Mesenchymal stem cell (in vitro differentiated cells and primary cell): Measurements from ENCODE around the gene MEG3.
A peak's percentile ranks its signal among the peaks of the same experiment; 100 is the strongest.

ENCODE experiments used
- DNase-seq: peaks from one replicate; pipeline ENCODE4 v3.0.0-alpha.2; 2013
- H2AFZ ChIP-seq: one replicate; pipeline ENCODE4 v1.6.1; 2013; ENCODE audit warnings: low read depth, mild to moderate bottlenecking, control low read depth, inconsistent platforms, low read length, moderate library complexity
- H2AK5ac ChIP-seq: 2 replicates; pipeline ENCODE4 v1.6.1; 2013; ENCODE audit warnings: low read length, moderate library complexity, mild to moderate bottlenecking, inconsistent platforms; ENCODE audit not compliant: severe bottlenecking
- H2BK120ac ChIP-seq: one replicate; pipeline ENCODE4 v1.6.1; 2013; ENCODE audit warnings: low read depth, mild to moderate bottlenecking, inconsistent platforms, low read length, moderate library complexity
- H2BK12ac ChIP-seq, 2 experiments: one replicate each; pipeline ENCODE4 v1.6.1; 2013; ENCODE audit warnings: inconsistent platforms in 2 of 2, low read length in 2 of 2, mild to moderate bottlenecking in 2 of 2, moderate library complexity in 2 of 2, control low read depth in 1 of 2
- H2BK15ac ChIP-seq: one replicate; pipeline ENCODE4 v1.6.1; 2013; ENCODE audit warnings: mild to moderate bottlenecking, low read depth, inconsistent platforms; ENCODE audit not compliant: poor library complexity, severe bottlenecking
- H2BK5ac ChIP-seq: 2 replicates; pipeline ENCODE4 v1.6.1; 2013; ENCODE audit warnings: low read depth, mild to moderate bottlenecking, low read length, control low read depth, inconsistent platforms; ENCODE audit not compliant: poor library complexity, severe bottlenecking
- H3K14ac ChIP-seq, 2 experiments: one replicate each; pipeline ENCODE4 v1.6.1; 2013; ENCODE audit warnings: inconsistent platforms in 2 of 2, low read length in 2 of 2, control low read depth in 1 of 2, mild to moderate bottlenecking in 1 of 2, moderate library complexity in 1 of 2
- H3K18ac ChIP-seq, 2 experiments: one replicate each; pipeline ENCODE4 v1.6.1; 2013; ENCODE audit warnings: inconsistent platforms in 2 of 2, low read length in 2 of 2, control low read depth in 1 of 2, low read depth in 1 of 2, mild to moderate bottlenecking in 1 of 2
- H3K23ac ChIP-seq, 2 experiments: one replicate each; pipeline ENCODE4 v1.6.1; 2013; ENCODE audit warnings: inconsistent platforms in 2 of 2, low read length in 2 of 2, mild to moderate bottlenecking in 2 of 2, moderate library complexity in 2 of 2, control low read depth in 1 of 2
- H3K27ac ChIP-seq: 2 replicates; pipeline ENCODE4 v1.5.1; 2013; ENCODE audit warnings: mild to moderate bottlenecking, moderate library complexity, low read length, control low read depth, inconsistent platforms; ENCODE audit not compliant: poor library complexity, severe bottlenecking
- H3K27me3 ChIP-seq, 2 experiments: 2 replicates each; pipeline versions ENCODE4 v1.6.1 to v1.7.0; 2013; ENCODE audit warnings: low read length in 2 of 2, mild to moderate bottlenecking in 2 of 2, moderate library complexity in 2 of 2, control low read depth in 1 of 2, inconsistent platforms in 1 of 2; ENCODE audit not compliant: control insufficient read depth in 1 of 2, insufficient read depth in 1 of 2
- H3K36me3 ChIP-seq, 2 experiments: 2 replicates each; pipeline versions ENCODE4 v1.6.1 to v1.7.0; 2013; ENCODE audit warnings: low read length in 2 of 2, control low read depth in 1 of 2, inconsistent platforms in 1 of 2, low read depth in 1 of 2, mild to moderate bottlenecking in 1 of 2; ENCODE audit not compliant: insufficient read depth in 2 of 2, control insufficient read depth in 1 of 2
- H3K4ac ChIP-seq, 2 experiments: one replicate each; pipeline ENCODE4 v1.6.1; 2013; ENCODE audit warnings: inconsistent platforms in 2 of 2, low read length in 2 of 2, mild to moderate bottlenecking in 2 of 2, moderate library complexity in 2 of 2, control low read depth in 1 of 2, low read depth in 1 of 2
- H3K4me1 ChIP-seq: 2 replicates; pipeline ENCODE4 v1.6.1; 2013; ENCODE audit warnings: low read depth, low read length, control low read depth; ENCODE audit not compliant: control insufficient read depth, insufficient read depth
- H3K4me2 ChIP-seq: 2 replicates; pipeline ENCODE4 v1.6.1; 2013; ENCODE audit warnings: low read length, mild to moderate bottlenecking, inconsistent platforms; ENCODE audit not compliant: poor library complexity, severe bottlenecking
- H3K4me3 ChIP-seq, 2 experiments: 2 replicates each; pipeline versions ENCODE4 v1.5.1 to v1.7.0; 2013; ENCODE audit warnings: low read length in 2 of 2, mild to moderate bottlenecking in 2 of 2, control low read depth in 1 of 2, low read depth in 1 of 2; ENCODE audit not compliant: insufficient read depth in 1 of 2
- H3K79me1 ChIP-seq: replicated peaks from 2 replicates; pipeline ENCODE4 v1.6.1; 2013; ENCODE audit warnings: mild to moderate bottlenecking, control low read depth, low read length, inconsistent platforms; ENCODE audit not compliant: poor library complexity, severe bottlenecking
- H3K9ac ChIP-seq: 2 replicates; pipeline ENCODE4 v1.7.0; 2013; ENCODE audit warnings: mild to moderate bottlenecking, low read length, moderate library complexity
- H3K9me3 ChIP-seq: 2 replicates; pipeline ENCODE4 v1.7.0; 2013; ENCODE audit warnings: mild to moderate bottlenecking, low read length; ENCODE audit not compliant: control insufficient read depth
- H4K8ac ChIP-seq: one replicate; pipeline ENCODE4 v1.6.1; 2013; ENCODE audit warnings: inconsistent platforms, mild to moderate bottlenecking, low read length, moderate library complexity
- H4K91ac ChIP-seq: one replicate; pipeline ENCODE4 v1.6.1; 2013; ENCODE audit warnings: mild to moderate bottlenecking, low read length, inconsistent platforms
- WGBS: methylation state at CpG from one replicate; pipeline ENCODE4 v1.1.7; 2013; ENCODE audit warnings: mixed read lengths; 5-methylcytosine and 5-hydroxymethylcytosine counted together

Gene MEG3

GRCh38 chr14:100892496-100893227, 66.7 kb downstream of the MEG3 start:
- DNase-seq = no peak
- H2AK5ac ChIP-seq = no peak overlapping the region
- no peak overlapping the region for H3K23ac ChIP-seq
- H3K79me1 ChIP-seq = no peaks in the 10 kb centered on the region
- H4K8ac ChIP-seq = no peak overlapping the region
- no peak overlapping the region for H3K4me3 ChIP-seq
- H3K4me1 ChIP-seq = no peaks in the 10 kb centered on the region
- H2BK120ac ChIP-seq = no peak overlapping the region
- WGBS = 81% methylated on average over 12 of the region's 17 CpGs
- H3K4ac ChIP-seq = no peak overlapping the region
- no peak overlapping the region for H3K18ac ChIP-seq
- no peak overlapping the region for H3K14ac ChIP-seq
- no peaks in the 10 kb centered on the region for H3K9me3 ChIP-seq
- H3K27ac ChIP-seq = no peak overlapping the region
- H2AFZ ChIP-seq = no peak overlapping the region
- no peak overlapping the region for H3K9ac ChIP-seq
- H3K36me3 ChIP-seq = peaks cover 0 to 82% of the 10 kb centered on the region in 2 experiments
- H4K91ac ChIP-seq = no peak overlapping the region
- H2BK5ac ChIP-seq = no peak overlapping the region
- no peak overlapping the region for H3K4me2 ChIP-seq
- H3K27me3 ChIP-seq = peaks cover 8 to 10% of the 10 kb centered on the region in 2 experiments
- H2BK12ac ChIP-seq = no peak overlapping the region
- H2BK15ac ChIP-seq = no peak overlapping the region

- H3K79me1 ChIP-seq = no peaks in the 10 kb centered on the region
- H3K9ac ChIP-seq = no peak overlapping the region
- no peak for DNase-seq
- no peak overlapping the region for H3K18ac ChIP-seq
- no peak overlapping the region for H3K4ac ChIP-seq
- no peak overlapping the region for H3K14ac ChIP-seq
- no peaks in the 10 kb centered on the region for H3K9me3 ChIP-seq
- no peak overlapping the region for H3K23ac ChIP-seq
- H2BK15ac ChIP-seq = no peak overlapping the region
- H3K36me3 ChIP-seq = peaks cover 0 to 81% of the 10 kb centered on the region in 2 experiments
- no peak overlapping the region for H3K4me3 ChIP-seq
- H3K27ac ChIP-seq = no peak overlapping the region
- no peak overlapping the region for H4K8ac ChIP-seq
- no peak overlapping the region for H4K91ac ChIP-seq
- H3K4me1 ChIP-seq = no peaks in the 10 kb centered on the region
- no peak overlapping the region for H2BK5ac ChIP-seq
- H2AFZ ChIP-seq = no peak overlapping the region
- H3K4me2 ChIP-seq = no peak overlapping the region
- WGBS = 80% methylated on average over 5 of the region's 8 CpGs
- H2BK120ac ChIP-seq = no peak overlapping the region
- H2BK12ac ChIP-seq = no peak overlapping the region
- no peak overlapping the region for H2AK5ac ChIP-seq
- peaks cover 8 to 10% of the 10 kb centered on the region in 2 experiments for H3K27me3 ChIP-seq
Observed at GRCh38 chr14:100893228-100893601, 67.3 kb downstream of the MEG3 start.

- no peak overlapping the region for H4K8ac ChIP-seq
- 84% methylated on average over 10 of the region's 11 CpGs for WGBS
Observed at GRCh38 chr14:100893760-100894159, 67.8 kb downstream of the MEG3 start.

GRCh38 chr14:100894416-100894815, 68.5 kb downstream of the MEG3 start:
- H2BK12ac ChIP-seq = no peak overlapping the region
- WGBS = 98% methylated on average over 6 of the region's 6 CpGs
- no peak overlapping the region for H2BK5ac ChIP-seq
- H3K79me1 ChIP-seq = no peaks in the 10 kb centered on the region
- no peak overlapping the region for H3K18ac ChIP-seq
- H3K36me3 ChIP-seq = peaks cover 0 to 86% of the 10 kb centered on the region in 2 experiments
- H3K23ac ChIP-seq = no peak overlapping the region
- peak overlapping the region in 1 of 2 experiments; percentile 47 for H3K4ac ChIP-seq
- peak overlapping the region; percentile 16 for H4K8ac ChIP-seq
- no peak overlapping the region for H3K4me2 ChIP-seq
- peak overlapping the region in 1 of 2 experiments; percentile 21 for H3K4me3 ChIP-seq
- DNase-seq = no peak
- H3K27me3 ChIP-seq = peaks cover 15 to 20% of the 10 kb centered on the region in 2 experiments
- no peak overlapping the region for H2BK15ac ChIP-seq
- H3K27ac ChIP-seq = no peak overlapping the region
- H2BK120ac ChIP-seq = no peak overlapping the region
- no peak overlapping the region for H3K9ac ChIP-seq
- no peak overlapping the region for H4K91ac ChIP-seq
- peak overlapping the region in 1 of 2 experiments; percentile 69 for H3K14ac ChIP-seq
- H2AK5ac ChIP-seq = no peak overlapping the region
- no peaks in the 10 kb centered on the region for H3K4me1 ChIP-seq
- H3K9me3 ChIP-seq = no peaks in the 10 kb centered on the region
- H2AFZ ChIP-seq = no peak overlapping the region

More at GRCh38 chr14:100893760-100894159, 67.8 kb downstream of the MEG3 start:
- DNase-seq = no peak
- no peak overlapping the region for H2AFZ ChIP-seq
- no peak overlapping the region for H3K27ac ChIP-seq
- no peak overlapping the region for H2AK5ac ChIP-seq
- no peaks in the 10 kb centered on the region for H3K4me1 ChIP-seq
- H3K27me3 ChIP-seq = peaks cover 10 to 14% of the 10 kb centered on the region in 2 experiments
- H2BK5ac ChIP-seq = no peak overlapping the region
- H3K14ac ChIP-seq = no peak overlapping the region
- peaks cover 0 to 85% of the 10 kb centered on the region in 2 experiments for H3K36me3 ChIP-seq
- H2BK15ac ChIP-seq = no peak overlapping the region
- no peak overlapping the region for H3K18ac ChIP-seq
- H3K4me2 ChIP-seq = no peak overlapping the region
- H3K79me1 ChIP-seq = no peaks in the 10 kb centered on the region
- no peak overlapping the region for H3K9ac ChIP-seq
- no peak overlapping the region for H3K23ac ChIP-seq
- no peak overlapping the region for H2BK12ac ChIP-seq
- no peak overlapping the region for H3K4ac ChIP-seq
- H2BK120ac ChIP-seq = no peak overlapping the region
- H4K91ac ChIP-seq = peak overlapping the region; percentile 62
- no peaks in the 10 kb centered on the region for H3K9me3 ChIP-seq
- H3K4me3 ChIP-seq = no peak overlapping the region
